SU-DHL-6 (cell line): ENCODE results near the gene UQCRC2.

ENCODE experiments used
- H2AFZ ChIP-seq: fragments of 200-600 bp; sonication (generic); 2 replicates; pipeline ENCODE4 v1.6.1; 2014; ENCODE audit warnings: low read depth, mild to moderate bottlenecking, moderate library complexity, mixed read lengths, antibody characterized with exemption, low read length; ENCODE audit not compliant: severe bottlenecking
- H3F3A ChIP-seq: fragments of 200-600 bp; shearing (Covaris generic); 2 replicates; pipeline ENCODE4 v1.6.0; 2016; ENCODE audit warnings: antibody characterized with exemption, mild to moderate bottlenecking; ENCODE audit not compliant: insufficient read depth
- H3K27ac ChIP-seq: fragments of 200-600 bp; sonication (generic); 2 replicates; pipeline ENCODE4 v1.5.1; 2016; ENCODE audit warnings: low read depth, mild to moderate bottlenecking, low read length, moderate library complexity, mixed read lengths
- H3K27me3 ChIP-seq: fragments of 200-600 bp; sonication (generic), shearing (Covaris generic); 2 replicates; pipeline ENCODE4 v1.6.0; 2014; ENCODE audit warnings: mild to moderate bottlenecking, low read length
- H3K36me3 ChIP-seq: fragments of 200-600 bp; sonication (generic); 2 replicates; pipeline ENCODE4 v1.6.1; 2014; ENCODE audit warnings: mild to moderate bottlenecking, low read length, mixed read lengths
- H3K4me2 ChIP-seq: fragments of 300-600, 200-600 bp; shearing (Covaris generic), sonication (generic); 2 replicates; pipeline ENCODE4 v1.6.0; 2014; ENCODE audit warnings: low read length, low read depth, mild to moderate bottlenecking; ENCODE audit not compliant: poor library complexity, severe bottlenecking
- H3K4me3 ChIP-seq: fragments of 200-600 bp; sonication (generic); 2 replicates; pipeline ENCODE4 v1.5.1; 2014; ENCODE audit warnings: antibody characterized with exemption, low read length, mild to moderate bottlenecking, mixed read lengths; ENCODE audit not compliant: insufficient read depth, poor library complexity, severe bottlenecking
- H3K79me2 ChIP-seq: fragments of 200-600 bp; sonication (generic); 2 replicates; pipeline ENCODE4 v1.6.1; 2014; ENCODE audit warnings: mild to moderate bottlenecking, low read length, moderate library complexity; ENCODE audit not compliant: insufficient read depth
- H3K9ac ChIP-seq: fragments of 200-600 bp; sonication (generic); 2 replicates; pipeline ENCODE4 v1.7.0; 2014; ENCODE audit warnings: mild to moderate bottlenecking, low read length
- H3K9me2 ChIP-seq: fragments of 200-600 bp; sonication (generic); replicated peaks from 2 replicates; pipeline ENCODE4 v1.6.1; 2014; ENCODE audit warnings: low read length; ENCODE audit not compliant: insufficient read depth
- H3K9me3 ChIP-seq: fragments of 200-600 bp; sonication (generic); 2 replicates; pipeline ENCODE4 v1.6.1; 2014; ENCODE audit warnings: low read length, mixed read lengths; ENCODE audit not compliant: insufficient read depth
- H4K20me1 ChIP-seq: fragments of 200-600 bp; sonication (generic); 2 replicates; pipeline ENCODE4 v1.6.1; 2014; ENCODE audit warnings: low read depth, mild to moderate bottlenecking, antibody characterized with exemption, low read length, moderate library complexity, mixed read lengths
- EZH2phosphoT487 ChIP-seq: fragments of 200-600 bp; sonication (generic), shearing (Covaris generic); conservative IDR thresholded peaks from 2 replicates; pipeline ENCODE4 v1.6.1; 2018; ENCODE audit warnings: mild to moderate bottlenecking, antibody characterized with exemption, low read length, moderate library complexity, mixed read lengths
- TF ChIP-seq, protein P1 (sequence below): fragments of 200-600 bp; sonication (generic); IDR thresholded peaks from one replicate; pipeline ENCODE4 v1.5.1; 2017; ENCODE audit warnings: antibody characterized with exemption, mild to moderate bottlenecking, low read length, moderate library complexity; ENCODE audit not compliant: insufficient read depth, poor library complexity, severe bottlenecking

The UQCRC2 gene

DNA sequence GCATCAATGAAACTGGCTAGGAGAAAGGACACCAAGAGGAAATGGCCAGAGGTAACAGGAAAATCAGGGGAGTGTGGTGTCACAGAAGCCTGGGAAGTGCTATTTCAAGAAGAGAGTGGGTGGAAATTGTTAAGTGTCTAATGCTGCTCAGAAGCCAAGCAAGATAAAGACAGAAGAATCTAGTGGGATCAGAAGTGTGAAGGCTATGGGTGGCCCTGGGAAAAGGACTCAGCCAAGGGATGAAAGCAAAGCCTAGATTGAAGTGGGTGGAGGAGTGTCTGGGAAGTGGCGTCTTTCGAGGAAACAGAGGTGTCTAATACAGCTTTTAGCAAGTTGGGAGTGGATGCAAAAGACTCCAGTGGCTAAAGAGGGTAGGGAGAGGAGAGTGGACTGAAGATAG lies 34.3 kb downstream of the UQCRC2 start:
- no peaks in the 10 kb centered on the region for H3K27me3 ChIP-seq
- no peak overlapping the region for H3K9ac ChIP-seq
- no peak overlapping the region for H3K4me3 ChIP-seq
- H3K27ac ChIP-seq = no peak overlapping the region
- no peaks in the 10 kb centered on the region for H3K9me2 ChIP-seq
- H3K4me2 ChIP-seq = no peak overlapping the region
- H3F3A ChIP-seq = peaks cover 5% of the 10 kb centered on the region; the same call in 1 of the 2 replicates
- no peak overlapping the region for H2AFZ ChIP-seq
- peaks cover 10% of the 10 kb centered on the region for H3K36me3 ChIP-seq
- H3K9me3 ChIP-seq = no peaks in the 10 kb centered on the region
- H4K20me1 ChIP-seq = no peaks in the 10 kb centered on the region
- TF ChIP-seq, protein P1, sequence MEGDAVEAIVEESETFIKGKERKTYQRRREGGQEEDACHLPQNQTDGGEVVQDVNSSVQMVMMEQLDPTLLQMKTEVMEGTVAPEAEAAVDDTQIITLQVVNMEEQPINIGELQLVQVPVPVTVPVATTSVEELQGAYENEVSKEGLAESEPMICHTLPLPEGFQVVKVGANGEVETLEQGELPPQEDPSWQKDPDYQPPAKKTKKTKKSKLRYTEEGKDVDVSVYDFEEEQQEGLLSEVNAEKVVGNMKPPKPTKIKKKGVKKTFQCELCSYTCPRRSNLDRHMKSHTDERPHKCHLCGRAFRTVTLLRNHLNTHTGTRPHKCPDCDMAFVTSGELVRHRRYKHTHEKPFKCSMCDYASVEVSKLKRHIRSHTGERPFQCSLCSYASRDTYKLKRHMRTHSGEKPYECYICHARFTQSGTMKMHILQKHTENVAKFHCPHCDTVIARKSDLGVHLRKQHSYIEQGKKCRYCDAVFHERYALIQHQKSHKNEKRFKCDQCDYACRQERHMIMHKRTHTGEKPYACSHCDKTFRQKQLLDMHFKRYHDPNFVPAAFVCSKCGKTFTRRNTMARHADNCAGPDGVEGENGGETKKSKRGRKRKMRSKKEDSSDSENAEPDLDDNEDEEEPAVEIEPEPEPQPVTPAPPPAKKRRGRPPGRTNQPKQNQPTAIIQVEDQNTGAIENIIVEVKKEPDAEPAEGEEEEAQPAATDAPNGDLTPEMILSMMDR = no peak
- TF ChIP-seq EZH2phosphoT487 = no peak
- H3K79me2 ChIP-seq = no peaks in the 10 kb centered on the region

DNA sequence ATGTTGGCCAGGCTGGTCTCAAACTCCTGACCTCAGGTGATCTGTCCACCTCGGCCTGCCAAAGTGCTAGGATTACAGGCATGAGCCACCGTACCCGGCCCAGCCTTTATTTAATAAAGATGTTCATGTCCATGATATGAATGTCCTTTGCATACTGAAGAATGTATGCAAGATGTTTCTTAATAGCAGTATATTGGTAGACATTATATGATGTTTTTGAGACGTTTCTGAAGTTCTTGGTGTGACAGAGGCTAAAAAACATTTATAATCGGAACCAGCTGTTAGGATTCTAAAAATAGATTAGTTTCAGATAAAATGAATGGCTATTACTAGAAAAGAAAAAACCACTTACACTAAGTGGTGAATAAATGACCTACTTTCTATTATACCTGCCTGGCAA lies 36.0 kb downstream of the UQCRC2 start:
- H3K27ac ChIP-seq = no peak overlapping the region
- H3K9me3 ChIP-seq = no peaks in the 10 kb centered on the region
- no peaks in the 10 kb centered on the region for H3K79me2 ChIP-seq
- H3K27me3 ChIP-seq = no peaks in the 10 kb centered on the region
- H3K4me3 ChIP-seq = no peak overlapping the region
- no peak overlapping the region for H3K4me2 ChIP-seq
- no peak overlapping the region for H2AFZ ChIP-seq
- H3K9me2 ChIP-seq = no peaks in the 10 kb centered on the region
- no peaks in the 10 kb centered on the region for H4K20me1 ChIP-seq
- H3K9ac ChIP-seq = no peak overlapping the region
- peaks cover 3% of the 10 kb centered on the region; the same call in 1 of the 2 replicates for H3K36me3 ChIP-seq
- H3F3A ChIP-seq = 0 out of 2 replicates have a peak, but pooled peaks cover 5% of the 10 kb centered on the region
- TF ChIP-seq, protein P1 = no peak
- no peak for TF ChIP-seq EZH2phosphoT487

DNA sequence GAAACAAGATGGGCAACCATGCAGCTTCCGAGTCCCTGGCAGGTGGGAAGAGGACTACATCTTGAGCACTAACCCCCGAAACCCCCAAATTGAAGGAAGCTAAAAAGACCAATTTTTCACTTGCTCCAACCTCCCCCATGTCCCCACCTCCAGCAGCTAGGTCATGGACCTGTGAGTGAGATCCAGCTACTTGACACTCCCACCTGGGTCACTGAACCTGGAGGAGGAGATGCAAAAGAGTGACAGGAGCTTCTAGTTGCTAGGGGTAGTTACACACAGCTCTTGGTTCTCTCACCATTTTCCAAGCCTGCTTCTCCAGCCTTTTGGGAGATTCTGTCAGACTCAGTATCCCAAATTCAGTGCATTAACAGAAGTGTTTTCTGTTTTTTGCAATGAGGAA lies 36.6 kb downstream of the UQCRC2 start:
- TF ChIP-seq, protein P1 = no peak
- no peak for TF ChIP-seq EZH2phosphoT487
- no peaks in the 10 kb centered on the region for H3K9me2 ChIP-seq
- no peaks in the 10 kb centered on the region for H4K20me1 ChIP-seq
- H3K9me3 ChIP-seq = no peaks in the 10 kb centered on the region
- H3K9ac ChIP-seq = no peak overlapping the region
- no peak overlapping the region for H2AFZ ChIP-seq
- H3K4me2 ChIP-seq = no peak overlapping the region
- no peaks in the 10 kb centered on the region for H3K36me3 ChIP-seq
- H3K27ac ChIP-seq = no peak overlapping the region
- H3F3A ChIP-seq = 0 out of 2 replicates have a peak, but pooled peaks cover 2% of the 10 kb centered on the region
- H3K27me3 ChIP-seq = no peaks in the 10 kb centered on the region
- no peak overlapping the region for H3K4me3 ChIP-seq
- no peaks in the 10 kb centered on the region for H3K79me2 ChIP-seq
